Nephron (organoid): Measurements from ENCODE around the gene MLLT1.

Source experiments
- H3K27ac Mint-ChIP-seq, 3 experiments: 2 replicates each; pipeline ENCODE4 v1.8.0; 2020; ENCODE audit warnings: mixed read lengths in 3 of 3, mild to moderate bottlenecking in 2 of 3, moderate library complexity in 1 of 3
- H3K27me3 Mint-ChIP-seq: 2 replicates; pipeline ENCODE4 v1.8.0; 2021; ENCODE audit warnings: low read depth, mild to moderate bottlenecking, moderate library complexity, mixed read lengths
- H3K36me3 Mint-ChIP-seq: 2 replicates; pipeline ENCODE4 v1.8.0; 2020; ENCODE audit warnings: low read depth, mixed read lengths
- H3K4me1 Mint-ChIP-seq: 2 replicates; pipeline ENCODE4 v1.8.0; 2020; ENCODE audit warnings: mixed read lengths
- H3K4me3 Mint-ChIP-seq, 3 experiments: 2 replicates each; pipeline ENCODE4 v1.8.0; 2020; ENCODE audit warnings: mild to moderate bottlenecking in 3 of 3, mixed read lengths in 3 of 3, moderate library complexity in 2 of 3
- H3K9me3 Mint-ChIP-seq: 2 replicates; pipeline ENCODE4 v1.8.0; 2020; ENCODE audit warnings: mixed read lengths
- TF ChIP-seq, protein P1 (sequence below), 3 experiments: fragments of 200-600 bp; sonication (generic); IDR thresholded peaks; one replicate each; pipeline ENCODE4 v1.5.0; 2021; ENCODE audit warnings: antibody characterized with exemption in 3 of 3; ENCODE audit not compliant: unreplicated experiment in 3 of 3

Gene MLLT1

DNA sequence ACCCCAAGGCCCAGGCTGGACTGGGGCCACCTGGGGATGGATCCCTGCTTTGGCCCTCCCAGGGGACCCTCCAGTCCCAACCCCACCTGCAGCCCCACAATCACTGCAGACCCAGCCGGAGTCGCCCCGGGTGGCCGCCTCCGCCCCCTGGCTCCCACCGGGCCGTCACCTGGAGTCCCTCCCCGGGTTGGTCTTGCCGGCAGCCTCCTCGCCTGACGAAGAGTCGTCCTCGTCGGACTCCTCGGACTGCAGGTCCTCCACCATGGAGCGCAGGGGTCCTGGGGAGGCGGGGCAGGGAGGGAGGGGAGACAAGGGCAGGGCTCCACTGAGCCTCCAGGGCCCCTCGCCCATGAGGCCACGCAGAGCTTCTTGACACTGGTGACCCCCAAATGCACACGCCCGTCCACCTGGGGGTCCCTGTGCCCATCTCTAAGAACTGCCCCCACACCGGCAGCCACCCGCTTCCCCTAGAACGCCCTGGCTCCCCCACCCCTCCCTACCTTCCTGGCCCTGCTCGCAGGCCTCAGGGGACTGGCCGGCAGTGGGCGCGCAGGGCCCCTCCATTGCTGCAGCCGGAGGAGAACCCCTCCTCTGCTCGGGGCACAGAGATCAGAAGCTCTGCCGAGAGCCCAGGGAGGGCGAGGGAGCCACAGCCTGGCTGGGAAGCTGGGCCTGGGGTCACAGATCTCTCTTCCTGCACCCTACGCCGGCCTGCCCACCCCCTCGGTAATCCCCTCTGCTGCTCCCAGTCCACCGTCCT lies 63.4 kb downstream of the MLLT1 start:
- H3K4me1 Mint-ChIP-seq: peaks cover 24% of the 10 kb centered on the region
- H3K27ac Mint-ChIP-seq: peak overlapping the region; percentile 92 to 99 (median 97)
- peaks cover 8% of the 10 kb centered on the region for H3K36me3 Mint-ChIP-seq
- peak overlapping the region; percentile 78 to 88 (median 80) for H3K4me3 Mint-ChIP-seq
- TF ChIP-seq, protein P1, sequence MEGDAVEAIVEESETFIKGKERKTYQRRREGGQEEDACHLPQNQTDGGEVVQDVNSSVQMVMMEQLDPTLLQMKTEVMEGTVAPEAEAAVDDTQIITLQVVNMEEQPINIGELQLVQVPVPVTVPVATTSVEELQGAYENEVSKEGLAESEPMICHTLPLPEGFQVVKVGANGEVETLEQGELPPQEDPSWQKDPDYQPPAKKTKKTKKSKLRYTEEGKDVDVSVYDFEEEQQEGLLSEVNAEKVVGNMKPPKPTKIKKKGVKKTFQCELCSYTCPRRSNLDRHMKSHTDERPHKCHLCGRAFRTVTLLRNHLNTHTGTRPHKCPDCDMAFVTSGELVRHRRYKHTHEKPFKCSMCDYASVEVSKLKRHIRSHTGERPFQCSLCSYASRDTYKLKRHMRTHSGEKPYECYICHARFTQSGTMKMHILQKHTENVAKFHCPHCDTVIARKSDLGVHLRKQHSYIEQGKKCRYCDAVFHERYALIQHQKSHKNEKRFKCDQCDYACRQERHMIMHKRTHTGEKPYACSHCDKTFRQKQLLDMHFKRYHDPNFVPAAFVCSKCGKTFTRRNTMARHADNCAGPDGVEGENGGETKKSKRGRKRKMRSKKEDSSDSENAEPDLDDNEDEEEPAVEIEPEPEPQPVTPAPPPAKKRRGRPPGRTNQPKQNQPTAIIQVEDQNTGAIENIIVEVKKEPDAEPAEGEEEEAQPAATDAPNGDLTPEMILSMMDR (IDR thresholded peaks at IDR 0.05; ENCODE audit: unreplicated experiment in 3 of 3): no peak
- no peaks in the 10 kb centered on the region for H3K9me3 Mint-ChIP-seq
- no peaks in the 10 kb centered on the region for H3K27me3 Mint-ChIP-seq

DNA sequence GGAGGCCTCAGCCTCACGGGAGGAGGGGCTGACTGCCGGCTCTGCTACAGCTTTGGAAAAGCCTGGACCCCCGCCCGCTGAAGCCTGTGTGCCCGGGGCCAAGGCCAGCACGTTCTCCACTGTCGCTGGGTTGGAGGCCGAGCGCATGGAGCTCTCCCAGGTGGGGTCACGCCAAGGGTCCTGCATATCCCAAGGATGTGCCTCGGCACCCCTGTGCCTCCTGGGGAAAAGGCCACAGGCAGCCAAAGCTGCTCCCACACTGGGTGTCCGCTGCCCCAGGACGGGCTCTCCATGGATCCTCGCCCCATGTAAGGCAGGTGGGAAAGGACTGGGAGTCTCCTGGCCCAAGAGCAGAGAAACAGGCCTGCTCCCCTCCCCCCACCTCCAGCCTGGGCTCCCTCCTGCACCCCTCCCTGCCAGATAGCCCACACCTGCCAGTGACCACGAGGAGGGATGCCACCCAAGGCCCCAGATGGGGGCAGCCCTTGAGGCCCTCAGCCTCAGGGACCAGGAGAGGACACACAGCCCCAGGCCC lies 64.0 kb downstream of the MLLT1 start:
- Mint-ChIP-seq H3K36me3 (peaks cover 8% of the 10 kb centered on the region), H3K4me3 (peak overlapping the region in 1 of 3 experiments; percentile 6), H3K9me3 (no peaks in the 10 kb centered on the region), H3K4me1 (peaks cover 24% of the 10 kb centered on the region), H3K27ac (no peak overlapping the region), H3K27me3 (no peaks in the 10 kb centered on the region)
- TF ChIP-seq, protein P1 (IDR thresholded peaks at IDR 0.05; ENCODE audit: unreplicated experiment in 3 of 3): no peak

DNA sequence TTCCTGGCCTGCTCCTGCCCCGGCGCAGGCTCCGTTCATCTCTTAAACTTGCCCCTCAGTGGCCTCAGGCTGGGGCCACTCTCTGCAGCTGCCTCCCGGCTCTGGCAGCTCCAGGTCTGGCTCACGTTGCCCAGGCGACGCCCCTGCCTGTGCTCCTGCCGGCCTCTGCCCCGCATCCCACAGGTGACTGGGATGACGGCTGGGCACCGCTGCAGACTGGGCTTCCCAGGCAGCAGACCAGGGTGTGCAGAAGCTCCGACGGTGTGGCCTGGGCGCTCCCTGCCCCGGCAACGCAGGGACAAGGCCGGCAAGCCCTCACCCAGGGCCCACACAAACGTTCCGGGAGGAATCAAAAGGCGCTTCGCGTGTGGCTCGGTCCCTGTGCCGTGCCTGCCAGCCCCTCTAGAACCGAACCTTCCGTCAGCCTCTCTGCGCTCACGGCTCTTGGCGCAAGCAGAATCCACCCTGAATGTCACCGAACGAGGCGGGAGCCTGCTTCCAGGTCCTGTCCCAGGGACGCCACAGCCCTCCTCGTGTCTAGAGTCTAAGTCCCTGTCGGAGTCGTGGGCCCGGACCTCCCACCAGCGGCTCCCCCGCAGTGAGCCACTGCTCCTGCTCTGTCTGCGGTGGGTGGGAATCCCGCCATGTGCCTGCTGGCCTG lies 64.8 kb downstream of the MLLT1 start:
- H3K27me3 Mint-ChIP-seq: no peaks in the 10 kb centered on the region
- peaks cover 11% of the 10 kb centered on the region for H3K36me3 Mint-ChIP-seq
- peak overlapping the region in 1 of 3 experiments; percentile 49 for H3K27ac Mint-ChIP-seq
- TF ChIP-seq, protein P1 (IDR thresholded peaks at IDR 0.05; ENCODE audit: unreplicated experiment in 3 of 3): no peak
- no peak overlapping the region for H3K4me3 Mint-ChIP-seq
- H3K4me1 Mint-ChIP-seq: peaks cover 23% of the 10 kb centered on the region
- no peaks in the 10 kb centered on the region for H3K9me3 Mint-ChIP-seq

DNA sequence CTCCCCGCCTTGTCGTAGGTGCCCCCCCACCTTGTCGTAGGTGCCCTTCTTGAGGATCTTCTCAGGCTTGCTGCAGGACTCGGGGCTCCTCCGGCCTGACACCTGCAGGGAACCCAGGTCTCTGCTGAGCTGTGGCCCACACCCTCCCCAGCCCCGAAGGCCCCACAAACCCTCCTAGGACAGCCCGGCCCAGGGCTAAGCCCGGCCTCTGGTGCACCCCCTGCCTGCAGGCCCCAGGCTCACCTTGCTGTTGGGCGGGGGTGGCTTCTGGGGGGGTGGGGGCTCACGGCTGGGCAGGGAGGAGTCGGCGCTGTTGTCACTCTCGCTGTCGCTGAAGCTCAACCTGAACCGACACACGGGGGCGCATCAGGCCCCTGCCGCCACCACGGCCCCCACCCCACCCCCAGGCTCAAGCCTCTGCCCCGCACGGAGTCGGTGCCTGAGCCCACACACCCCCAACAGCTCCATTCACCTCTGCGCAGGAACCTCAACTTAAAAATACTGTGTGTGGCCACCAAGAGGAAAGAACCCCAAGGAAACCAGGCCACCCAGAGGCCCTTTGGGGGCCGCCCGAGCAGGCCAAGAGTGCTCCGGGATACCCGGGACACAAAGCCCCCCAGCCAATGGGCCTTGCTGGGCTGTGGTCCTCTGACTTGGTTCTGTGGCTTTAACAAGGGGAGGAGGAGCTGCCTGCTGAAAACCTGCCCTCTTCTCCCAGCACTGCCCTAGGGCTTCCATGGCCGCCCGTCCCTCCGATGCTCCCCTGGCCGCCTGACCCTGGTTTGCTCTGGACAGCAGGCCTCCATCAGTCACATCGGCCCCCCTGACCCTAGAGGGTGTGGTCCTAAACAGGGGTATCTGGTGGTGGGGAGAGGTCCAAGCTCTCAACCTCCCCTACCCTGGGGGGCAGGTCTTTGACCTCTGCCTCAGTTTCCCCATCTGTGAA lies 65.8 kb downstream of the MLLT1 start:
- peaks cover 11% of the 10 kb centered on the region for H3K36me3 Mint-ChIP-seq
- H3K4me3 Mint-ChIP-seq: no peak overlapping the region
- H3K27me3 Mint-ChIP-seq: peaks cover 3% of the 10 kb centered on the region
- H3K9me3 Mint-ChIP-seq: no peaks in the 10 kb centered on the region
- H3K27ac Mint-ChIP-seq: no peak overlapping the region
- TF ChIP-seq, protein P1 (IDR thresholded peaks at IDR 0.05; ENCODE audit: unreplicated experiment in 3 of 3): no peak
- peaks cover 17% of the 10 kb centered on the region for H3K4me1 Mint-ChIP-seq

DNA sequence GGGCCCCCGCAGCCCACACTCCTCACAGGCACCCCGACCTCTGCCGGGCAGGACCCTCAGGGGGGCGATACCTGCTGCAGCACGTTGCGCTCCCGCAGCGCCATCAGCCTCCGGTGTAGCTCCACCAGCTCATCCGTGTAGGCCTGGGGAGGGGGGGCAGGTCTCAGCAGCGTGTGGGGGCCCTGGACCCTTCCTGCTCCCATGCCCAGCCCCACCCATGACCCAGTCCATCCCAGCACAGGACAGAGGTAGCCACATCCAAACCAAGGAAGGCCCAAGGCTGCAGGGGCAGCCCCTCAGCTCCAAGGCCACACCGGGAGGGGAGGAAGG lies 66.5 kb downstream of the MLLT1 start:
- TF ChIP-seq, protein P1 (IDR thresholded peaks at IDR 0.05; ENCODE audit: unreplicated experiment in 3 of 3): no peak
- Mint-ChIP-seq H3K4me3 (no peak overlapping the region), H3K36me3 (peaks cover 11% of the 10 kb centered on the region), H3K4me1 (peaks cover 12% of the 10 kb centered on the region), H3K9me3 (no peaks in the 10 kb centered on the region), H3K27ac (no peak overlapping the region), H3K27me3 (peaks cover 3% of the 10 kb centered on the region)
